Heart right ventricle (tissue), 16 donors: ENCODE data around the gene CCL14. TPM values are rescaled to one million over a fixed set of nuclear protein-coding genes. Genes with fewer than 3 reads are reported as not detected.
"Not testable (repeated sequence)": the region's sequence is repeated elsewhere in the genome, so short reads cannot be mapped to it uniquely, and the experiment has no call there.

ENCODE experiments used
- ATAC-seq, 8 donors: fragments of 200-7000 bp; cut with Tn5 transposase; one replicate each; pipeline ENCODE4 v1.9.1; 2020; ENCODE audit warnings: mild to moderate bottlenecking in 8 of 8, moderate library complexity in 8 of 8, moderate number of reproducible peaks in 1 of 8
- DNase-seq, 2 donors: peaks; one replicate each; pipeline ENCODE4 v3.0.0-alpha.2; 2020
- H3K27ac ChIP-seq, 10 donors: fragments of 200-600 bp; sonication (generic) in 2 of 10; one replicate each; pipeline versions ENCODE4 v1.5.0 to v1.8.0; 2020 to 2022; ENCODE audit warnings: mild to moderate bottlenecking in 3 of 10
- H3K27me3 ChIP-seq, 7 donors: fragments of 200-600 bp; one replicate each; pipeline ENCODE4 v1.8.0; 2021 to 2022; ENCODE audit warnings: mild to moderate bottlenecking in 2 of 7
- H3K36me3 ChIP-seq, 9 donors: fragments of 200-600 bp; sonication (generic) in 1 of 9; one replicate each; pipeline versions ENCODE4 v1.5.0 to v1.8.0; 2020 to 2022; ENCODE audit warnings: mild to moderate bottlenecking in 2 of 9
- H3K4me1 ChIP-seq, 9 donors: fragments of 200-600 bp; sonication (generic) in 1 of 9; one replicate each; pipeline versions ENCODE4 v1.5.0 to v1.8.0; 2020 to 2022; ENCODE audit warnings: mild to moderate bottlenecking in 4 of 9
- H3K4me3 ChIP-seq, 10 donors: fragments of 200-600 bp; sonication (generic) in 2 of 10; one replicate each; pipeline versions ENCODE4 v1.5.0 to v1.8.0; 2020 to 2022; ENCODE audit warnings: mild to moderate bottlenecking in 7 of 10, moderate library complexity in 2 of 10
- H3K9me3 ChIP-seq, 11 donors: fragments of 200-600 bp in 10 of 11; sonication (generic) in 2 of 11; one replicate each; pipeline versions ENCODE4 v1.5.0 to v1.8.0; 2013 to 2022; ENCODE audit warnings: mild to moderate bottlenecking in 2 of 11, control low read depth in 1 of 11, moderate library complexity in 1 of 11
- CTCF ChIP-seq, 9 donors: fragments of 200-600 bp; sonication (generic) in 2 of 9; IDR thresholded peaks; one replicate each; pipeline versions ENCODE4 v1.5.0 to v1.8.0; 2021 to 2022; ENCODE audit warnings: antibody characterized with exemption in 9 of 9, mild to moderate bottlenecking in 5 of 9, moderate library complexity in 1 of 9
- WGBS, 2 donors: extraction: QIAGEN DNeasy Blood & Tissue Kit; methylation state at CpG; one replicate each; pipeline ENCODE4 v1.1.7; 2013; ENCODE audit warnings: inconsistent platforms in 1 of 2; 5-methylcytosine and 5-hydroxymethylcytosine counted together
- intact Hi-C, 10 donors: fragments of 100-400 bp; cut with DNase I; formaldehyde crosslinking; loops; one replicate each; pipeline versions ENCODE4 v1.11.1 to v1.14.2; 2022
- polyA plus RNA-seq, 2 donors: library from polyadenylated mRNA; stranded (reverse); fragments of 200-250 nt; gene quantifications; one replicate each; pipeline ENCODE4 v1.2.3, GENCODE V29; 2013
- total RNA-seq, 10 donors: library from RNA; stranded (reverse); fragmentation: NEBNext Ultra II Directional in 3 of 10; extraction: Animal tissue kit (Norgen Biotek cat#: 25700) in 3 of 10; gene quantifications; one replicate each; pipeline versions ENCODE4 v1.2.1 to v1.2.4, GENCODE V29; 2021 to 2023
- donor health status: Arrhythmogenic right ventricular cardiomyopathy.
- donor health status: ischemic (EF 13 %, LVEDD 7.1; RV severe dilation, severe dysfunction).
- donor health status: healthy with polysubstance abuse.
- donor health status: DM: no; HTN: yes; CAD: no.
- donor health status: DM: no; HTN: no; CAD: no.
- donor health status: ischemic (EF 25% LVEDD 6.9; RV normal size, moderate dysfunction).
- donor health status: ischemic (EF 25% LVEDD 5.7; RV mildly dilated, moderate dysfunction).
- donor health status: healthy.
- donor health status: DM: yes; HTN: yes; CAD: no.
- donor health status: Ischemic cardiomyopathy.
- donor health status: ischemic (EF 35%, LVEDD 5.7; RV mildly dilated, moderate dysfunction).
- donor health status: nonischemic (EF 11% LVEDD 7.7; RV severe dilation, severe dysfunction).
- donor health status: DM: yes; HTN: yes; CAD: no.
- donor health status: PGD.
- donor health status: ischemic (EF 29% LVEDD 5.4; RV normal size, mild dysfunction).
- donor health status: nonischemic (EF 23%, LVEDD 6.1; RV moderate dilation, normal function).

Gene CCL14
- total and polyA plus RNA-seq, 12 donors = 1.0 to 77.3 (median 5.6) TPM

DNA sequence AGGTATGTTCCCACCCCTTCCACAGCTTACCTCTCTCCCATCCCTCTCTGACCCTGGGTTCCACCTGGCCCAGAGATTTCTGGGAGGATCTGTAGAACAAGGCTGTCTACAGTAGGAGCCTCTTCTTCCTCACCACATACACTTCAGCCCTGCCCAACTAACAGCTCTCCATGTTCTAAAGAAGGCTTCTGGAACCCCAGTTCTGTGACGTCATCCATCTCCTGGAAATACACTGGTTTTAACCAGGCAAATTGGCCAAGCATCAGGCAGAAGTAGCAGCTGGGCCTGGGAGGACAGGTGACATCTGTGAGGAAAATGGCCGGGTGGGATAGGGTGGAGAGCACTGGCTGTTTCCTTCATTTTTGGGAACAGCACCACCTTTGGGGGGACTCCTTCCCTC lies 43.0 kb downstream of the CCL14 start, which contains the start of gene LYZL6:
LYZL6 (minus strand) TSS at position 177 of the 400 bp plus-strand sequence. CDS start 4,357 bp downstream, outside the sequence.
- Histone ChIP-seq H3K4me1 (peaks cover 0 to 4% (median 0%) of the 10 kb centered on the region in 9 donors), H3K27ac (no peak within 1 kb of the TSS), H3K27me3 (peaks cover 0 to 18% (median 7%) of the 10 kb centered on the region in 7 donors), H3K9me3 (no peaks in the 10 kb centered on the region), H3K4me3 (no peak within 1 kb of the TSS), H3K36me3 (no peaks in the 10 kb centered on the region)
- 75 to 76% methylated on average over 2 of the region's 2 CpGs for WGBS, 2 donors
- intact Hi-C loops = loop anchor here in 1 of 10 donors (10.0 kb wide), 1 partner anchor 89 kb away; no protein-coding TSS in a partner anchor
- ATAC-seq (no peak), DNase-seq (no peak)
- TF ChIP-seq CTCF (IDR thresholded peaks at IDR 0.05) = no peak

DNA sequence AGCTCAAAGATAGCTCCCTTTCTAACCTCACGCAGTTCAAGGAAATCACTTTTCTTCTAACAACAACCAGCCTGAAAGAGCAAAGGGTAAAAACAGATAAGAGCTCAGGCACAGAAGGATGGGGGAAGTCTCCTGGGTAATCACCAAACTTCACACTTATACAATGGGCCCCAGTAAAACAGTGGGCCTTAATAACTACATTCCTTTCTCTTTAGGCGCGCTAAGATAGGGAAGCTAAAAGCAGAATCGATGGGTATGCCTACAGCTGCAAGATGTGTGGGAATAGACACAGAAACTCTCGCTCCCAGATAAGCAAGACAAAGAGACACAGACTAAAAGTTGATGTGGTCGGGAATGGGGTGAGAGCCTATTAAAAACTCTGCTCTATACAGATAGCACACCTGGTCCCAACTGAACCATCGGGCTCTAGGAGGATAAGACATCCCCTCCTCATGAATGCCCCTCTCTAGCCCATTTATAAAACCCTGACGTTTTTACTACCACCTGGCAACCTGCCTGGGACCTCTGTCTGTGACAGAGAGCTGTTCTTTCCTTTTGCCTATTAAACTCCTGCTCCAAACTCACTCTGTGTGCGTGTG lies 43.8 kb downstream of the CCL14 start:
- DNase-seq (no peak), ATAC-seq (no peak)
- no peaks in the 10 kb centered on the region for H3K9me3 ChIP-seq
- no peaks in the 10 kb centered on the region for H3K36me3 ChIP-seq
- H3K4me1 ChIP-seq = peaks cover 0 to 4% (median 0%) of the 10 kb centered on the region in 9 donors
- H3K27ac ChIP-seq = no peak overlapping the region
- intact Hi-C loops = loop anchor here in 1 of 10 donors (10.0 kb wide), 1 partner anchor 88 kb away; no protein-coding TSS in a partner anchor
- 37 to 42% methylated on average over 9 of the region's 9 CpGs for WGBS, 2 donors
- TF ChIP-seq CTCF (IDR thresholded peaks at IDR 0.05) = no peak
- no peak overlapping the region for H3K4me3 ChIP-seq
- H3K27me3 ChIP-seq = peaks cover 0 to 18% (median 8%) of the 10 kb centered on the region in 7 donors

DNA sequence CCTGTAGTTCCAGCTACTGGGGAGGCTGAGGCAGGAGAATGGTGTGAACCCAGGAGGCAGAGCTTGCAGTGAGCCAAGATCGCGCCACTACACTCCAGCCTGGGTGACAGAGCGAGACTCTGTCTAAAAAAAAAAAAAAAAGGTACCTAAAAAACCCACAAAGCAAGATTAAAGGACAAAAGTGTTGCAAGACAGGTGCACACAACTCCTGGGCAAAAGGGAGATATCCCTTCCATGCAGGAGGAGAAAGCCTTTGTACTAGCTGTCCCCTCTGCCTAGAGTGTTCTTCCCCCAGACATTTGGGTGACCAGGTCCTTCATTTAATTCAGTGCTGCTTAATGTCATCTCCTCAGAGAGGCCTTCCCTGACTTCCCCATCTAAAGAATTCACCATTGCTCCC lies 48.0 kb downstream of the CCL14 start:
- DNase-seq, H3K4me3 ChIP-seq, H3K4me1 ChIP-seq, H3K9me3 ChIP-seq, ATAC-seq, H3K36me3 ChIP-seq, H3K27ac ChIP-seq, H3K27me3 ChIP-seq: not testable (repeated sequence)
- WGBS, 2 donors = 93 to 98% methylated on average over 3 of the region's 3 CpGs
- intact Hi-C loops = loop anchor here in 1 of 10 donors (10.0 kb wide), 1 partner anchor 46 kb away; the partner anchor contains the start of genes CCL14 and CCL16

DNA sequence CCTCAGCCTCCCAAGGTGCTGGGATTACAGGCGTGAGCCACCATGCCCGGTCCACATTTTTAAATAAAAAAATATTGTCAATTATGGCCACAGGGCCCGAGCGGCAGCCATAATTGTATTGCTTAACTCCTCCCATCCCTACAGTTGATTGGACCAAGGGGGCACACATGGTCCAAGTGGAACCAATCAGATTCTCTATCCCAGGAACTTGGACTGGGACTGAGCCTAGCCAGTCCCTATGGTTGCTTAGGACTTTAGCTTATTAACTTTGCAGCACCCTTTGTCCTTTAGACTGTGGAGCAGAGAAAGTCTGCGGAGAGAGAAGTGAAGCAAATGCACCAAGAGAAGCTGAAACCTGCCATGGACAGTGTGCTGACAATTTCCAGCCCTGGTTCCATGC lies 50.5 kb downstream of the CCL14 start:
- DNase-seq (no peak), ATAC-seq (no peak)
- TF ChIP-seq CTCF (IDR thresholded peaks at IDR 0.05) = no peak
- WGBS, 2 donors = 96 to 97% methylated on average over 5 of the region's 5 CpGs
- no peaks in the 10 kb centered on the region for H3K9me3 ChIP-seq
- intact Hi-C loops = loop anchor here in 1 of 10 donors (10.0 kb wide), 1 partner anchor 49 kb away; the partner anchor contains the start of genes CCL14 and CCL16
- peaks cover 0 to 19% (median 4%) of the 10 kb centered on the region in 9 donors for H3K4me1 ChIP-seq
- no peak overlapping the region for H3K27ac ChIP-seq
- H3K27me3 ChIP-seq = peaks cover 0 to 3% (median 0%) of the 10 kb centered on the region in 7 donors
- no peak overlapping the region for H3K4me3 ChIP-seq
- H3K36me3 ChIP-seq = no peaks in the 10 kb centered on the region

- 79 to 86% methylated on average over 10 of the region's 10 CpGs for WGBS, 2 donors
- DNase-seq (no peak), ATAC-seq (peak in 1 of 8 donors; percentile 49)
- no peak overlapping the region for H3K4me3 ChIP-seq
- TF ChIP-seq CTCF (IDR thresholded peaks at IDR 0.05) = no peak
- H3K27me3 ChIP-seq = peaks cover 0 to 9% (median 0%) of the 10 kb centered on the region in 7 donors
- peaks cover 0 to 31% (median 12%) of the 10 kb centered on the region in 9 donors for H3K4me1 ChIP-seq
- H3K36me3 ChIP-seq = no peaks in the 10 kb centered on the region
- intact Hi-C loops = loop anchor here in 1 of 10 donors (10.0 kb wide), 1 partner anchor 50 kb away; the partner anchor contains the start of genes CCL14 and CCL16
- no peaks in the 10 kb centered on the region for H3K9me3 ChIP-seq
- no peak overlapping the region for H3K27ac ChIP-seq
Observed at GRCh38 chr17:35934760-35935159, 51.8 kb downstream of the CCL14 start.
